GM10847 (cell line): ENCODE data around the gene DDRGK1.

Experiments
- POLR2A ChIP-seq: IDR thresholded peaks from 2 replicates; pipeline ENCODE4 v1.6.1; 2011; ENCODE audit not compliant: insufficient read length; ENCODE audit errors: extremely low read depth

Gene DDRGK1

DNA sequence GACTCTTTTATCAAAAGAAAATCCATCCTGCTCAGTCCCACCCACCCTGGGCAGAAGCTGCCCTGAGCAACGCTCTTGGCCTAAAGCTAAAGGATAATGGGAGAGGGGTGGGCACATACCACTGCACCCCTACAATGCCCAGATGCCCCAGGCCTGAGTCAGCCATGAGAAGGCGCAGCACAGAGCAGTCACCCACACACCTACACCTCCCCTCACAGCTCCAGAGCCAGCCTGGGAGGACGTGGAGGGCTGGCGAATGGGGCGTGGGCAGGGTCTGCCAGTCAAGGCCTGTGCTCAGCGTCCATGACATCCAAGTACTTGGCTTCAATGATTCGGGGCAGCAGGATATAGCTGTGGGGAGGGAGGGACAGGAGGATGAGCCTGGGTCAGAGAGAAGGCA lies 23.0 kb upstream of the DDRGK1 start:
- no peak for TF ChIP-seq POLR2A

DNA sequence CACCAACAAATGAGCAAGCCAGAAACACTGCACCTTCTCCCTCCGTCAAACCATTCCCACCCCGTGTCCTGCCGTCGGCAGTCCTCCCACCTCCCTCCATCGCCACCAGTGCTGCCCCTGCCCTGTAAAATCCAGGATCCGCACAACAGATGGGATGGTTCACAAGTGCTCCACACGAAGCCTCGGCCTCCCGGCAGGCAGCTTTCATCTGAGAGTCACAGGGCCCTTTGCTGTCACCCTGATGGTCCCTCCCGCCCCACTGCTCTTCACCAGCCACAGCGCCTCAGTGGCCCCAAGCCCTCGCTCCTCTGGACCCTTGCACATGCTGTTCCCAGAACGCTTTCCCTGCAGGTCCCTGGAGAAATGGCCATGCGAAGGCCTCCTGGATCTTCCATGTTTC lies 22.4 kb upstream of the DDRGK1 start:
- TF ChIP-seq POLR2A, result no peak

DNA sequence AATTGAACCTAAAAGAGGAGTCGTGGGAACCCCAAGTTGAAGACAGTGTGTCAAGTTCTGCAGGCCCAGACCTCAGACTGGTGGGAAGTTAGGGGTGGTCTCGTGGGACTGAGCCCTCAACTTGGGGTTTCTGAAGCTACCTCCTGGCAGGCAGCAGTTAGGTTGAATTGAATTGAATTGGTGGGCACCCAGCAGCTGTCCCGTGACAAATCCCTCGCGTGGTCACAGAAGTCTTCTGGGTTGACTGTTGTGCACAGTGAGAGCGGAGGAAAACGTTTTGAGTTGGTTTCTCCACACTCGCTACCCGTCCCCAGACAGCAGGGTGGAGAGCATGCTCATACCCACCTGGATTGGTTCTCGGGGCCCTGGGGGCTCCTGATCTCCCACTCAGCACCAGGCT lies 21.6 kb upstream of the DDRGK1 start:
- no peak for TF ChIP-seq POLR2A

DNA sequence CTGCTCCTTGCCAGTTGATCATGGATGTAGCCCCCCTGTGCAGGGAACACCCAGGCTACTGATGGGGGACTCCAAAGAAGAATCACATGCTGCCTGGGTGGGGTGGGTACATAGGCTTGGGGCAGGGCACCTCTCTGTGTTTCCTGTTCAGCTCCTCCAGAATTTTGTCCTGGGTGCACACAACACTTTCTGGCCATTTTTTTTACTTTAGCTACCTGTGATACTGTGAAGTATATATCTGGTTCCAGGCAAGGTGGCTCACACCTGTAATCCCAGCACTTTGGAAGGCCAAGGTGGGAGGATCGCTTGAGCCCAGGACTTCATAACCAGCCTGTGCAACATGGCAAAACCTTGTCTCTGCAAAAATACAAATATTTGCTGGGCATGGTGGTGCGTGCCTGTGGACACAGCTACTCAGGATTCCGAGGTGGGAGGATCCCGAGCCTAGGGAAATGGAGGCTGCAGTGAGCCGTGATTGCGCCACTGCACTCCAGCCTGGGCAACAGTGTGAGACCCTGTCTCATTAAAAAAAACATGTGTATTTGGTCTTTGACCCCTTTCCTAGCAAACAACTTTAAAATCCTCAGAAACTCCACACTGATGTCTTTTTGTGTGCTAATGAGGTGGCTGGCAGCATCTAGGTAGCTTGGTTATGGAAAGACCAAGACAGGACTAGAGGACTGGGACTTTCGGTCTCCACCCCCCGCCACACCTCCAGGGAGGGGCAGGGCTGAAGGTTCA lies 20.4 kb upstream of the DDRGK1 start:
- no peak for TF ChIP-seq POLR2A

DNA sequence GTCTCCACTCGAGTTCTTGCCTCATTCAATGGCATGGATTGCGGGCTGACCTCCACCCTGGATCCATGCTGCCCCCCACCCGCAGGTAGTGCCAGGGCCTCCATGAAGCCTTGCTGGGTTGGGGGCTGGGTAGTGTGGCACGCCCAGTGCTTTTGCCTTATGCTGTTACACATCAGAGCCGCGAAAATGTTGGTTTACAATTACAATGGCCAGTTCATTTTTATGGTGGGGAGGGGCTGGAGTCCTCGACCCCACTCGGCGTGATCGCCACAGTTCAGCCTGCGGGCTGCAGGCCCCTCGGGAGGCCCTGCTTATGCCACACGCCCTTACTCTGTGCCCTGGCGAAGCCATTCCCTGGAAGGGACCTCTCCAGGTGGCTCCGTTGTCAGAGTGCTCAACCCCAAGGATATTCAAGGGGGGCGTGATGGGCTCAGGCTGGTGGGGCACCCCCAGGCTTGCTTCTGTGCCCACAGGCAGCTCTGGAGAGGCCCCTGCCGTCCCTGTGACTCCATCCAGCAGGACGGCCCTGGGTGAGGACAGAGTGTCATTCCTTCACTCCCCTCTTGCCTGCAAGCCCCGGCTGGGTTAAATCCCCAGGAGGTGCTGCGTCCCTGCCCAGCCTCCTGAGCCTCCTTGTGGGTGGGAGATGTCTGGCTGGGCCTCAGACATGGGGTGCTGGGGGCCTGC lies 19.7 kb upstream of the DDRGK1 start:
- TF ChIP-seq POLR2A, result no peak

DNA sequence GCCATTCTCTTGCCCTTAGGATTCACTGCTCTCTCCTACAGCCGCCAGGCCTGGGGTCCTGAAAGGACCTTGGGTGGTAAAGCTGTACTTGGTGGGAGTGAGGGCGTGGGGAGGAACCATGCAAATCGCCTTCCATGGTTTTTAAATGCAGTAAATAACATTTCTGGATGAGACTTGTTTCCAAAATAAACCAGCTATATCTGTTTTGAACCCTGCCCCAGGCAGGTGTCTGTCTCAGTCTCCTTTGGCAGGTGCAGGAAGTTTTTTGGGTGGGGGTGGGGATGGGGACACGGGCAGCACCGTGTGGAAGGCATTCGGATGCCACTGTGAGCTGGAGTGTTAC lies 19.1 kb upstream of the DDRGK1 start:
- no peak for TF ChIP-seq POLR2A

DNA sequence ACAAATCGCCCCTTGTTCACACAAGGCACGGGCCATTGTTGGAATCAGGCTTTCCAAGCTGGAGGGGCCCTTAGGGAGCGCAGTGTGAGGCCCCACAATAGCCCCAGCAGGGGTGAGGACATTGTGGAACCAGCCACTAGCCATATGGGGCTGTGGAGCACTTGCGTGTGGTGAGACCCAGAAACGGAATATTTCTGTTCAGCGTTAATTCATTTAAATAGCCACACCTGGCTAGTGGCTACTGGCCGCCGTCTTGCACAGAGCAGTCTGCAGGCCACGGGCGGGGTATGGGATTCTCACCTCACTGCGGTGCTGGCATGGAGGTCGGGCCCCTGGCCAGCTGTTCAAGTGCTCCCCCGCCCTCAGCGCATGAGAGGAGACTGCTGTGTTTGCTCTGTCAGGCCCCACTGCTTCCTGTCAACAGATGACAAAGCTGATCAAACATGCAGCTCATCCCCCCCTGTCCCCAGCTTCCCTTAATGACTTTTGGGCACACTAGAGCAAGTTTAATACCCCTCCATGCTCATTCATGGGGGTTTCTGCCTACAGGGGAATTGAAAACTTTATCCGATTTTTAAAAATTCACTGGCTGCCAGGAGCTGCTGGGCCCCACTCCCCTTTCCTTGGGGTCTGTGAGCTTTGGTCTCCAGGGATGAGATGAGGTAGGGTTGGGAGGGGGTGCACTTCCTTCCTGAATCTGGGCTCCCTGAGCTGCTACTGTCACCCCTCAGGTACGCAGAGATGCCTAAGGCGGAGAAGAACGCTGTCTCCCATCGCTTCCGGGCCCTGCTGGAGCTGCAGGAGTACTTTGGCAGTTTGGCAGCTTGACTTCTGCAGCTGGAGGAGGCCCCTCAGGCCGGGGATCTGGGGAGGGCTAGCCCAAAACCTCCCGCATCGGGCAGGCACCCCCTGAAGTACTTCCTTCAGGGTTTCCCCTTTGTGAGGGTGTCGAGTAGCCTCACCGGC lies 18.4 kb upstream of the DDRGK1 start:
- TF ChIP-seq POLR2A, result no peak

DNA sequence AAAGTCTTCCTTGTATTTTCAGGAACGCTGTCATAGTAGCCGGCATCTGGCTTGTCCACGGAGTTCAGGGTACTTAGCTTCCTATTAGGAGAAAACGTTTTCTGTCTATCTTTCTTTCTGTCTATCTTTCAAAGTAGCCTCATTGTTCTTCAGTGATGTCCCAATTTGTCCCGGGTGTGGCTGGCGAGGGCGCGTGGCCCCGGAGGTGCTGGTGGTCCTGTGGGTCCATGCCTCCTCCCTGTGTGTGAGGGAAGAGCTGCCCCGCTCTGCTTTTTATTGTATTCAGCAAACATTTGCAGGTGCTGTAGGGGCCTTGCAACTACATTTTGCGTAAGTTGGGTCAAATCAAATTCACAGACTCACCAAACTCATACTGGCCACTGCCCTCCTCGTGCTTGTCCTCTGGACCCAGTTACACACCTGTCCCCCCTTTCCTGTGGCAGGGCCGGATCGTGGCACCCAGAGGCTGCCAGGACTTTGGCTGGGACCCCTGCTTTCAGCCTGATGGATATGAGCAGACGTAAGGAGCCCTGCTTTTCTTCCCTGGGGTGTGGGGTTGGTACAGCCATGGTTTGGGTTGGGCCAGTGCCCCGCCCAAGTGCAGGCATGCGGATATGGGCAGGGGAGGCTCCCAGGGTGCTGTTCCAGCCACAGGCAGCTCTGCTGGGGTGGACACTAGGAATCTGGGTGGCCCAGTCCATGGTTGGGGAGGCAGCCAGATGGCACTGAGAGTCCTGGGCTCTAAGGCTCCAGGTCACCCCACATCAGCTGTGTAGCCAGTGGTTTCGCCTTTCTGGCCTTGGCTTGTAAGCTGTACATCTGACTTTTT lies 17.1 kb upstream of the DDRGK1 start:
- no peak for TF ChIP-seq POLR2A

DNA sequence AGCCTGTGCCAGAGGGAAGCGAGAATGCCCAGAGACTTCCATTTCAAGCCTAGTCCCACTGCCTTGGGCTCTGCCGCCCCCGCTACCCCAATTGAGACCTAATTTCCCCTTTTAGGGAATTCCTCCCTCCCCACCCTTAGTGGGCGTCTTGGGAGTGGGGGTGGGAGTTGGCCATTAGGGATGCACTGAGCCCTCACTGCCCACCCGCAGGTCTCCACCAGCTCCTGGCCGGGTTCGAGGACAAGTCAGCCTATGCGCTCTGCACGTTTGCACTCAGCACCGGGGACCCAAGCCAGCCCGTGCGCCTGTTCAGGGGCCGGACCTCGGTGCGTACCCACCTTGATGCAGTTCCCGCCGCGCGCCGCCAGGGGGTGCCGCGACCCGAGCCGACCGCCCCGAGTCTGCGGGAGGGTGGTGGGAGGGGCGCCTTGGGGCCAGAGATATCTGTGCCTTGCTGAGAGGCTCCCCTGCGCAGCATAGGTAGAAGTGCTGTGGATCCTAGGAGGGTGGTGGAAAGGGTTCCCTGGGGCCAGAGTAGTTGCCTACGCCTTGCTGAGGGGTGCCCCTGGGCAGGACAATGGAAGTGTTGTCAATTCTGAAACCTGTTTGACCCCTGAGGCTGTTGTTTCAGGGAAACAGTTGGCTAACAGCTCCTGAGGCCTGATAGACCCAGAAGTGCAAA lies 14.0 kb upstream of the DDRGK1 start:
- TF ChIP-seq POLR2A, result no peak

DNA sequence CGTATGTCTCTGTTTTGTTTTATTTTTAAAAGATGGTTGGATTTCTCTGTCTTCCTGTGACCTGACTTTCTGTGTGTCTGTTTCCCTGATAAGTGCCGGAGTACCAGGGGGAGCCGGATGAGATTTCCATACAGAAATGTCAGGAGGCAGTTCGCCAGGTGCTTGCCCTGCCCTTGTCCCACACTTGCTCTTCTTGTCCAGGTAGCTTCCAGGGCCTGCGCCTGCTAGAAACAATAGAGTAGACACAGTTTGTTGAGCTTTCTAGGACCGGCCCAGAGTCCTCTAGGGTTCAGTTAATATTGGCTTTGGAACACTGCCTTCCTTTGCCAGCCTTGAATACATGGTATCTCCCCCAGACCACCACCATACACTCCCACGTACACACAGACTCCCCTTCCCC lies 8.7 kb upstream of the DDRGK1 start:
- TF ChIP-seq POLR2A, result no peak

DNA sequence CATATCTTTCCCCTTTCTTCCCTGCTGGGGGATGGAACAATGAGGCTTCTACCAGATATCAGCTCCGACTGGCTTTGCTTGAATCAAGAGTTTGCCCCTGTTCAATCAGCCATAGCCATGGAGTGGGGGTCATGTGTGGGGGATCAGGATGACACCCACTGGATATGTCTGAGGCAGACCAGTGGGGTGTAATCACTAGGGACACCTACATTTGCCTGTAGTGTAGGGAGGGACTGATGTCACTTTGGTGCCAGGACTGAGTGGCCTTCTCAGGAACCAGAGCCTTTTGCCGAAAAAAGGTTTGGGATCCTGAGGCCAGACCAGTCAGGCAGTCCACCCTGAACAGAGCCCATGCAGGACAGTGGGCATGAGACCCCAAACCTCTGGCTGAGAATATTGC lies 5.9 kb upstream of the DDRGK1 start:
- no peak for TF ChIP-seq POLR2A

DNA sequence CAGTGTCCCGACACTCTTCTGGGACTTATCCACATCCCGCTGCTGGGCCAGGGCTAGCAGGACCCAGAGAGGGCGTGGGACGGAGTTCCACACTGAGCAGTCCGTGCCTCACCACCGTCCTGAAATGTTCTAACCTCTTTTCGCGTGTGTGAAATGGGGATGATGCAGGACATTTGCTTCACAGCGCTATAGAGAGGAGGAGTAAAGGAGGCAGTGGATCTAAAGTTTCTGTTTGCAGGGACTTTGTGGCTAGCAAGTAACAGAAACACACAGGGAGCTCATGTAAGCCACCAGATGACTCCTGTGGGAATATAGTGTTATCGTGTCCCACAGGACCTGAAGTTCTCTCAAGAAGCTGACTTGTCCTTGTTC lies 5.5 kb upstream of the DDRGK1 start:
- TF ChIP-seq POLR2A, result no peak

DNA sequence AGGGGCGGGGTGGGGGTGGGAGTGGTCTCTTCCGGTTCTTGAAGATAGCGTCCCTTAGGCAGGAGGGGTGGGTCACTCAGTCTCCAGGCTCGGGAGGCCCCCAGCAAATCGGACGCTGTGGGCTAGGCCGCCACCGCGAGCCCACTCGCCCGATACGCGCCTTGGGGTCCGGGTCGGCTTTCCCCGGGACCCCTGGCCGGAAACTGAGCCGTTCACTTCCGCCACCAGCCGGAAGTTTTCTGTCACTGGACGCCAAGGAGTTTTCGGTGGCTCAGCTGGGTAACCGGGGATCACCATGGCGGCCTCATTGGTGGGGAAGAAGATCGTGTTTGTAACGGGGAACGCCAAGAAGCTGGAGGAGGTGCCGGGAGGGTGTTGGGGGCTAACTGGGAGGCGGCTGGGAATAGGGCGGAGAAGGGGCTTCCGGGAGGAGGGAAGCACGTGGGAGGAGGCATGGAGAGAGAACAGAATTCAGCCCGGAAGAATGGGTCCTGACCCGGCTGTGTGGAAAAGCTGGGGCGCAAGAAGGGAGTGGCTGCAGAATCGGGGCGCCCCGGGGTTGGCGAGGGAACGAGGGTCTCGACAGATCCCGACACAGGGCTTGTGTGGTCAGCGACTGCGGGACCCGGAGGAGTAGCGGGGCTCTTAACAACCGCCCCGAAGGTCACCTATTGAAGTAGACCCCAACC lies 4.9 kb upstream of the DDRGK1 start, which contains the start of gene ITPA:
TSS of gene ITPA (plus strand) at position 242 of the 689 bp plus-strand sequence. CDS start at position 296, 54 bp downstream.
- peak; percentile 75 for TF ChIP-seq POLR2A

DNA sequence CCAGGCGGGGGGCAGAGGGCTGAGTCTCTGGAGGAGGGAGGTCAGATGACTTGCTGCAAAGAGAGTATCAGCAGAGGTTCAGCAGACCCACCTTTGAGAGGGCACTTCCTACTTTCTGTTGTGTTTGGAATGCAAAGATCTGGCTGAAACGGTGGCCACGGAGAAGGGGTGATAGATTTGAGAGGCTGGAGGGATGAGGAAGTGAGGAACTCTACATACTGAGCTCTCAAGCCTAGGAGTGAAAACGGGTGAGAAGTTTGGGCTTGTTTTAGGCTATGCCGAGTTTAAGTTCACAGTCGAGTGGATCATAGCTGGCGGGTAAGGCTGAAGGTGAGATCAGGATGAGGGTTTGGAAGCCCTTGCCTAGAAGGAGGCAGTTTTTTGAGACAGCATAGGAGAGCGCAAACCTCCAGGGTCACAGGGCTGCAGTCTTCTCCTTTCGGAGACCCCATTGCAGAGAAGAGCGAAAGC lies 4.3 kb upstream of the DDRGK1 start:
- no peak for TF ChIP-seq POLR2A
